Lower lobe of right lung (tissue), 2 donors: ENCODE results near the gene PRKD3. TPM values are rescaled to one million over a fixed set of nuclear protein-coding genes. Genes with fewer than 3 reads are reported as not detected.

Source experiments
- ATAC-seq, 2 donors: fragments of 200-7000 bp; cut with Tn5 transposase; one replicate each; pipeline ENCODE4 v1.9.1; 2020 to 2022; ENCODE audit warnings: mild to moderate bottlenecking in 2 of 2, moderate library complexity in 2 of 2
- DNase-seq: peaks from one replicate; pipeline ENCODE4 v3.0.0-alpha.2; 2020
- H3K27ac ChIP-seq: fragments of 200-600 bp; one replicate; pipeline ENCODE4 v1.8.0; 2022
- H3K27me3 ChIP-seq: fragments of 200-600 bp; one replicate; pipeline ENCODE4 v1.8.0; 2022; ENCODE audit warnings: low read depth
- H3K36me3 ChIP-seq: fragments of 200-600 bp; one replicate; pipeline ENCODE4 v1.8.0; 2022; ENCODE audit warnings: mild to moderate bottlenecking
- H3K4me1 ChIP-seq: fragments of 200-600 bp; one replicate; pipeline ENCODE4 v1.8.0; 2022
- H3K4me3 ChIP-seq: fragments of 200-600 bp; one replicate; pipeline ENCODE4 v1.8.0; 2022; ENCODE audit warnings: mild to moderate bottlenecking
- H3K9me3 ChIP-seq: fragments of 200-600 bp; one replicate; pipeline ENCODE4 v1.8.0; 2022
- intact Hi-C: fragments of 100-400 bp; cut with DNase I; formaldehyde crosslinking; loops from one replicate; pipeline ENCODE4 v1.11.0; 2022
- total RNA-seq: library from RNA; stranded (reverse); fragmentation: NEBNext Ultra II Directional; extraction: Animal tissue kit (Norgen Biotek cat#: 25700); gene quantifications from one replicate; pipeline ENCODE4 v1.2.1, GENCODE V29; 2021
- TF ChIP-seq, protein P1 (sequence below): fragments of 200-600 bp; IDR thresholded peaks from one replicate; pipeline ENCODE4 v1.8.0; 2022; ENCODE audit warnings: antibody characterized with exemption, mild to moderate bottlenecking
- donor health status: DM: no; HTN: yes; CAD: no; lungs with severe emphysema.

The PRKD3 gene
- total RNA-seq, 1 donor from 2014 or later: 39.3 TPM

DNA sequence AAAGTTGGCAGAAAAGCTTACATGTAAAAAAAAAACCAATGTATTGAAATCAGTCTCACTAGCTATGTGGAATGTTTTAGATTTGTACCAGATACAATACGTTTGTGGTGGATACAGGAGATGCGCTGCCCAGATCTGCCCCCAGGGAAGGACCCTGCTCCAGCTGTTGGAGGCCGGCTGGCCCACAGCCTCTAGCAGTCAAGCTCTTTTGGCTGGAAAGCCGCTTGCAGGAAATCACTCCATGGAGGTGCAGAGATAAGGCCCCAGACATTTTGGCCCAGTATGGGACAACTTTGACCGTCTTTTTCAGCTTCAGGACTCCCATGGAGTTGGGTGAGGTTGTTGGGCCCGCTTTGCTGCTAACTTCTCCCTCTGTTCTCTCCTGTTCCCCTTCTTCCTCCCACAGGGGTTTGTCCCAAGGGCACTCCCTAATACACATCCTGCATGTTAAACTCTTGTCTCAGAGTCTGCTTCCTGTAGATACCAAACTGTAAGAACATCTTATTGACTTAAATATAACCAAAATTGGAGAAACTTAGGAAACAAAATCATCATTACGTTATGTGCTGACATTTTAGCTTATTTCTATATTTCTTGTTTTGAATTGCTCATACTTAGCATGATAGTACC, 18.1 kb upstream of the PRKD3 start:
- ATAC-seq (no peak), DNase-seq (no peak)
- Histone ChIP-seq H3K27ac (no peak overlapping the region), H3K9me3 (no peaks in the 10 kb centered on the region), H3K4me3 (no peak overlapping the region), H3K4me1 (peaks cover 23% of the 10 kb centered on the region), H3K36me3 (no peaks in the 10 kb centered on the region), H3K27me3 (no peaks in the 10 kb centered on the region)
- intact Hi-C loops: no loop called here
- TF ChIP-seq, protein P1, sequence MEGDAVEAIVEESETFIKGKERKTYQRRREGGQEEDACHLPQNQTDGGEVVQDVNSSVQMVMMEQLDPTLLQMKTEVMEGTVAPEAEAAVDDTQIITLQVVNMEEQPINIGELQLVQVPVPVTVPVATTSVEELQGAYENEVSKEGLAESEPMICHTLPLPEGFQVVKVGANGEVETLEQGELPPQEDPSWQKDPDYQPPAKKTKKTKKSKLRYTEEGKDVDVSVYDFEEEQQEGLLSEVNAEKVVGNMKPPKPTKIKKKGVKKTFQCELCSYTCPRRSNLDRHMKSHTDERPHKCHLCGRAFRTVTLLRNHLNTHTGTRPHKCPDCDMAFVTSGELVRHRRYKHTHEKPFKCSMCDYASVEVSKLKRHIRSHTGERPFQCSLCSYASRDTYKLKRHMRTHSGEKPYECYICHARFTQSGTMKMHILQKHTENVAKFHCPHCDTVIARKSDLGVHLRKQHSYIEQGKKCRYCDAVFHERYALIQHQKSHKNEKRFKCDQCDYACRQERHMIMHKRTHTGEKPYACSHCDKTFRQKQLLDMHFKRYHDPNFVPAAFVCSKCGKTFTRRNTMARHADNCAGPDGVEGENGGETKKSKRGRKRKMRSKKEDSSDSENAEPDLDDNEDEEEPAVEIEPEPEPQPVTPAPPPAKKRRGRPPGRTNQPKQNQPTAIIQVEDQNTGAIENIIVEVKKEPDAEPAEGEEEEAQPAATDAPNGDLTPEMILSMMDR: no peak

DNA sequence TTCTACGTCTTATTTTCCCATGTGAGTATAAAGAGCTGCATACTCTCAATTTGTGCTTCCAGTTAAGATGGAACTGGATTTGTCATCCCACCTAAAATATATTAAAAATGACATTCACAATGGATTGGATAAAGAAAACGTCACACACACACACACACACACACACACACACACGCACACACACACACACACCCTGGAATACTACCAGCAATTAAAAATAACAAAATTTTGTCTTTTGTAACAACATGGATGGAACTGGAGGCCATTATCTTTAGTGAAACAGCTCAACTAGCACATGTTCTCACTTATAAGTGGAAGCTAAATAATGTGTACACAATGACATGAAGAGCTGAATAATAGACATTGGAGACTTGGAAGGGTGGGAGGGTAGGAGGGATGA, 16.0 kb upstream of the PRKD3 start:
- no peak for DNase-seq
- TF ChIP-seq, protein P1: no peak
- Histone ChIP-seq H3K27ac (no peak overlapping the region), H3K9me3 (no peaks in the 10 kb centered on the region), H3K36me3 (no peaks in the 10 kb centered on the region), H3K4me1 (peaks cover 23% of the 10 kb centered on the region), H3K27me3 (no peaks in the 10 kb centered on the region), H3K4me3 (no peak overlapping the region)
- intact Hi-C loops: no loop called here
- ATAC-seq: no peak

DNA sequence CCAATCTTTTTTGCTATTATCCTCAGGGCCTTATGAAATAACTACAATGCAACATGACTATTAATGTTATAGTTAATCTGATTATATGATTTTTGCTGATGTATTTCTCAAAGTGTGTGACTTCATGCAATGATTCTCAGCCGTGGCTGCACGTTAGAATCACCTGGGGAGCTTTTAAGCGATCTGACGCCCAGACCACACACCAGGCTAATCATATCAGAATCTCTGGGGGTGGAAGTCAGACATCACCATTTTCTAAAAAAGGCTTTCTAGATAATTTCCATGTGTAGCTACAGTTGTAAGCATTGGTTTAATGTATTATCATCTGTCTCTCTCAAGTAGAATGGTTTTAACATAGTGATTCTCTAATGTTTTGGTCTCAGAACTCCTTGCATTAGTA, 14.3 kb upstream of the PRKD3 start:
- H3K4me1 ChIP-seq: peaks cover 9% of the 10 kb centered on the region
- no peak for ATAC-seq
- DNase-seq: no peak
- H3K36me3 ChIP-seq: no peaks in the 10 kb centered on the region
- H3K27me3 ChIP-seq: no peaks in the 10 kb centered on the region
- intact Hi-C loops: no loop called here
- no peak overlapping the region for H3K27ac ChIP-seq
- H3K9me3 ChIP-seq: no peaks in the 10 kb centered on the region
- TF ChIP-seq, protein P1: no peak
- H3K4me3 ChIP-seq: no peak overlapping the region

DNA sequence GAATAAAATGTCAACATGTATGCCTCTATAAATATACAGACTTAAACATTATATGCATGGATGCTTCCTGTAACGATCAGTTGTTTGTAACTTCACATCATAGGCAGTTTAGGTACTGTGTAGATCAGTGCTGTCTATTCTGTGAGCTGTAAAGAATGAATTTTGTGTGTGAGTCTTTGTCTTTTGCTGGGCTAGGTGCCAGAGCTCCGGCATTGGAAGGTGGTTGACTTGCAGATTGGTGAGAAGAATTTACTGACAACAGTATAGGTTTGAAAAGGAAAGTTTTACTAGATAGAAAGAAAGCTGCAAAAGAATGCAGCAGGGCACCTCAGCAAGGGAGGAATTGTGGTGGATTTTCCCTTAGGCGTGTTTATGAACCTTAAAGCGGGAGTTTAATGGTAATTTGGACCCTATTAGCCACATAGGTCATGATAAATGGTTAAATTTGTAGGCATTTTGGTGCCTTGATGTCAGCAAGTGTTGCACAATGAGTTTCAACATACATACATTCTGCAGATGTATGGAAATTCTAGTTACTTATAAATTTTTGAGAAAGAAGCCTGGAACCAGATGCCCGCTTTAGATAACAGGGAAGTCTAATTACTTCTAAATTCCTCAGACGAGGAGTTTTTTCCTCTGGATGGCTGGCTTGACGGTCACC, 13.1 kb upstream of the PRKD3 start:
- ATAC-seq (no peak), DNase-seq (no peak)
- Histone ChIP-seq H3K4me3 (no peak overlapping the region), H3K27ac (no peak overlapping the region), H3K36me3 (no peaks in the 10 kb centered on the region), H3K9me3 (no peaks in the 10 kb centered on the region), H3K27me3 (no peaks in the 10 kb centered on the region), H3K4me1 (no peaks in the 10 kb centered on the region)
- TF ChIP-seq, protein P1: no peak
- intact Hi-C loops: no loop called here

DNA sequence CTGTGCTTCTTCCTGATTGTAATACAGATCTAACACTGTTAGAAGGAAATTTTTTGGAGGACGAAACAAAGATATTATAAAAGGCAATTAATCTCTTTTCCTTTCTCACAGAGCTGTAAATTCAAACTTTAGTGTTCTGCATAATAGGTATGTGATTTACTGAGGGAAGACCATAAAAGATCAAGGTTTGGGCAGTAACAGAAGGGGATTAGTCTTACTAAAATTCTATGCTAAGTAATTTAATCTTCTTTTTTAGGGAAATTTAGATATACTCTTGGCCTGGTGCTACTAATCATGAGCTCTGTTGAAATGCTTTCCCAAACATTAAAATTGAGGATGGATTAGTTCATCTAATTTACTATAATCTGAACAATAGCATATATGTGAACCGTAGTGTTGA, 11.0 kb upstream of the PRKD3 start:
- Histone ChIP-seq H3K27me3 (no peaks in the 10 kb centered on the region), H3K27ac (no peak overlapping the region), H3K9me3 (no peaks in the 10 kb centered on the region), H3K4me3 (no peak overlapping the region), H3K4me1 (no peaks in the 10 kb centered on the region), H3K36me3 (no peaks in the 10 kb centered on the region)
- ATAC-seq (no peak), DNase-seq (no peak)
- intact Hi-C loops: no loop called here
- TF ChIP-seq, protein P1: no peak
